Osteocyte (in vitro differentiated cells): ENCODE measurements around the gene FAR1. TPM values are rescaled to one million over a fixed set of nuclear protein-coding genes. Genes with fewer than 3 reads are reported as not detected.

Experiments used
- DNase-seq: peaks from one replicate; pipeline ENCODE4 v3.0.0; 2021; ENCODE audit warnings: mixed read lengths; ENCODE audit not compliant: unreplicated experiment; ENCODE audit errors: extremely low spot score
- H3K27ac Mint-ChIP-seq: one replicate; pipeline ENCODE4 v1.8.0; 2021; ENCODE audit warnings: mild to moderate bottlenecking, mixed read lengths; ENCODE audit not compliant: unreplicated experiment
- H3K27me3 Mint-ChIP-seq: one replicate; pipeline ENCODE4 v1.8.0; 2021; ENCODE audit warnings: mixed read lengths; ENCODE audit not compliant: unreplicated experiment
- H3K36me3 Mint-ChIP-seq: one replicate; pipeline ENCODE4 v1.8.0; 2021; ENCODE audit warnings: mixed read lengths; ENCODE audit not compliant: unreplicated experiment
- H3K4me1 Mint-ChIP-seq: one replicate; pipeline ENCODE4 v1.8.0; 2021; ENCODE audit warnings: mixed read lengths; ENCODE audit not compliant: unreplicated experiment
- H3K4me3 Mint-ChIP-seq: one replicate; pipeline ENCODE4 v1.8.0; 2021; ENCODE audit warnings: mild to moderate bottlenecking, moderate library complexity, mixed read lengths; ENCODE audit not compliant: unreplicated experiment
- H3K9me3 Mint-ChIP-seq: one replicate; pipeline ENCODE4 v1.8.0; 2021; ENCODE audit warnings: mixed read lengths; ENCODE audit not compliant: unreplicated experiment
- CTCF ChIP-seq: fragments of 200-600 bp; sonication (generic); IDR thresholded peaks from 2 replicates; pipeline ENCODE4 v1.5.0; 2021; ENCODE audit warnings: antibody characterized with exemption, mild to moderate bottlenecking, moderate library complexity
- total RNA-seq: library from RNA; stranded (reverse); gene quantifications from 2 replicates; pipeline ENCODE4 v1.2.1, GENCODE V29; 2021

FAR1 gene
- total RNA-seq, 1 donor from 2014 or later: 50.8 TPM

DNA sequence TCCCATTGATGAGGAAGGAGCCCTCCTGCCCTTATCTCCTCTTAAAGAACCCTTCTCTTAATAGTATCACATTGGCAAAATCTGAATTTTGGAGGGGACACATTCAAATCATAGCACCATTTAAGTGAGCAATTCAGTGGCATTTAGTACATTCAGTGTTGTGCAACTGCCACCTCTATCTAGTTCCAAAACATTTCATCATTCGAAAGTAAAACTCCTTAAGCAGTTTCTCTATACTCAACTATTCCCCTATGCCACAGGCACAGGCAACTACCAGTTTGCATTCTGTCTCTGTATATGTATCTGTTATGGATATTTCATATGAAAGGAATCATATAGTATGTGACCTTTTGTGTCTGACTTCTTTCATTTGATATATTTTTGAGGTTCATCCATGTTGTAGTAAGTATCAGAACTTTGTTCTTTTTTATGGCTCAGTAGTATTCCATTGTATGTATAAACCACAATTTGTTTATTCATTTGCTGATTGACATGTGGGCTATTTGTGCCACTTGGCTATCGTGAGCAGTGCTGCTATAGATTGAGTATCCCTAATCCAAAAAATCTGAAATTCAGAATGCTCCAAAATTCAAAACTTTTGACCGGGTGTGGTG lies 22.9 kb downstream of the FAR1 start:
- no peak overlapping the region for H3K4me3 Mint-ChIP-seq
- peaks cover 12% of the 10 kb centered on the region for H3K36me3 Mint-ChIP-seq
- no peak for DNase-seq
- peaks cover 12% of the 10 kb centered on the region for H3K4me1 Mint-ChIP-seq
- peaks cover 4% of the 10 kb centered on the region for H3K9me3 Mint-ChIP-seq
- TF ChIP-seq CTCF: no peak
- no peaks in the 10 kb centered on the region for H3K27me3 Mint-ChIP-seq
- H3K27ac Mint-ChIP-seq: no peak overlapping the region

GRCh38 chr11:13692172-13692571 lies 23.7 kb downstream of the FAR1 start:
- TF ChIP-seq CTCF: no peak
- peaks cover 12% of the 10 kb centered on the region for H3K4me1 Mint-ChIP-seq
- no peak overlapping the region for H3K4me3 Mint-ChIP-seq
- peaks cover 4% of the 10 kb centered on the region for H3K9me3 Mint-ChIP-seq
- peaks cover 12% of the 10 kb centered on the region for H3K36me3 Mint-ChIP-seq
- no peaks in the 10 kb centered on the region for H3K27me3 Mint-ChIP-seq
- no peak overlapping the region for H3K27ac Mint-ChIP-seq
- DNase-seq: no peak

- no peak for TF ChIP-seq CTCF
- H3K27me3 Mint-ChIP-seq: no peaks in the 10 kb centered on the region
- no peak for DNase-seq
- H3K36me3 Mint-ChIP-seq: peaks cover 21% of the 10 kb centered on the region
- no peak overlapping the region for H3K4me3 Mint-ChIP-seq
- H3K27ac Mint-ChIP-seq: no peak overlapping the region
- peaks cover 4% of the 10 kb centered on the region for H3K9me3 Mint-ChIP-seq
- H3K4me1 Mint-ChIP-seq: peaks cover 12% of the 10 kb centered on the region
These were observed 25.6 kb downstream of the FAR1 start for GRCh38 chr11:13694115-13694514.

- no peaks in the 10 kb centered on the region for H3K27me3 Mint-ChIP-seq
- H3K27ac Mint-ChIP-seq: no peak overlapping the region
- no peak for TF ChIP-seq CTCF
- H3K9me3 Mint-ChIP-seq: no peaks in the 10 kb centered on the region
- DNase-seq: no peak
- H3K4me1 Mint-ChIP-seq: peaks cover 12% of the 10 kb centered on the region
- peaks cover 24% of the 10 kb centered on the region for H3K36me3 Mint-ChIP-seq
- no peak overlapping the region for H3K4me3 Mint-ChIP-seq
These were observed 27.4 kb downstream of the FAR1 start for GRCh38 chr11:13695886-13696285.

DNA sequence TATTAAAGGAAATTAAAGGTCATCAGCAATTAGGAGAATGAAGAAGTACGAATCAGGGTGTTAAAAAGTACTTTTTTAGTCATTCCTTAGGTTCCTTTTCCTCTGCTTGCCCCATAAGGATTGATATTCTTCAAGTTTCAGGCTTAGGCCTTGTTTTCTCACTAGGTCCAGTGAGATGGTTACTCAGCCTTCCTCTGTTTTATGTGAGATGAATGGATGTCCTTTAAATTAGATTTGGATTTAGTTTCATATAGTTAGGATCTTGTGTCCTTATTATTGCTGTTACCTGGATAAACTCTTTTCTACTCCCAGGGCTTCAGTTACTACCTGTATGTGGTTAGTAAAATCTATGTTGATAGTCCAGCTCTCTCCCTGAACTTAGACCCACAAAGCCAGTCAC lies 29.2 kb downstream of the FAR1 start:
- Mint-ChIP-seq H3K4me1 (peaks cover 10% of the 10 kb centered on the region), H3K27me3 (no peaks in the 10 kb centered on the region), H3K27ac (no peak overlapping the region), H3K36me3 (peaks cover 27% of the 10 kb centered on the region), H3K9me3 (no peaks in the 10 kb centered on the region), H3K4me3 (no peak overlapping the region)
- TF ChIP-seq CTCF: no peak
- DNase-seq: no peak
